Activated CD8-positive, alpha-beta memory T cell treated with anti-CD3 and anti-CD28 coated beads, Interleukin-2, amount 50 U/mL, for 1 hour (primary cell): ENCODE measurements around the gene PLEKHA3.

Source experiments
- DNase-seq: peaks from one replicate; pipeline ENCODE4 v3.0.0-alpha.2; 2020; ENCODE audit errors: extremely low read depth

The PLEKHA3 gene

GRCh38 chr2:178478439-178479274 is 1.6 kb upstream of the PLEKHA3 start, which contains the start of gene FKBP7:
Gene FKBP7 (minus strand): TSS chr2:178478600. CDS start chr2:178478499, 101 bp downstream.
- DNase-seq = peak; percentile 43

GRCh38 chr2:178479275-178479616 is 1.0 kb upstream of the PLEKHA3 start:
- DNase-seq = no peak

GRCh38 chr2:178479758-178480226 is 465 bp upstream of the PLEKHA3 start:
- DNase-seq = no peak

- DNase-seq = no peak
These were observed 2.2 kb downstream of the PLEKHA3 start for GRCh38 chr2:178482437-178482836.

GRCh38 chr2:178484245-178485041 is 4.2 kb downstream of the PLEKHA3 start:
- DNase-seq = no peak

GRCh38 chr2:178485356-178485755 is 5.1 kb downstream of the PLEKHA3 start:
- DNase-seq = no peak

GRCh38 chr2:178491612-178492011 is 11.4 kb downstream of the PLEKHA3 start:
- no peak for DNase-seq

GRCh38 chr2:178496049-178496448 is 15.8 kb downstream of the PLEKHA3 start:
- DNase-seq = no peak

- DNase-seq = no peak
These were observed 17.9 kb downstream of the PLEKHA3 start for GRCh38 chr2:178498137-178498536.

GRCh38 chr2:178499640-178500039 is 19.4 kb downstream of the PLEKHA3 start:
- no peak for DNase-seq

- no peak for DNase-seq
These were observed 22.5 kb downstream of the PLEKHA3 start for GRCh38 chr2:178502751-178503150.

GRCh38 chr2:178506101-178506500 is 25.8 kb downstream of the PLEKHA3 start:
- DNase-seq = no peak

- no peak for DNase-seq
These were observed 26.3 kb downstream of the PLEKHA3 start for GRCh38 chr2:178506524-178506923.

- no peak for DNase-seq
These were observed 26.7 kb downstream of the PLEKHA3 start for GRCh38 chr2:178506949-178507348.

- no peak for DNase-seq
These were observed 28.4 kb downstream of the PLEKHA3 start for GRCh38 chr2:178508646-178509045.

- no peak for DNase-seq
These were observed 30.1 kb downstream of the PLEKHA3 start for GRCh38 chr2:178510384-178510783.

- DNase-seq = no peak
These were observed 32.2 kb downstream of the PLEKHA3 start for GRCh38 chr2:178512484-178512883.

GRCh38 chr2:178513876-178514275 is 33.6 kb downstream of the PLEKHA3 start:
- no peak for DNase-seq

GRCh38 chr2:178514664-178515063 is 34.4 kb downstream of the PLEKHA3 start:
- no peak for DNase-seq

GRCh38 chr2:178517496-178517895 is 37.2 kb downstream of the PLEKHA3 start:
- DNase-seq = no peak

- DNase-seq = no peak
These were observed 41.3 kb downstream of the PLEKHA3 start for GRCh38 chr2:178521304-178522150.
